Sigmoid colon (tissue), 4 donors: Measurements from ENCODE around the gene ZNF276.

Experiments used
- EP300 ChIP-seq, 4 donors: sonication (generic); formaldehyde crosslinking; IDR thresholded peaks; one replicate each; pipeline ENCODE4 v1.6.1; 2017; ENCODE audit warnings: antibody characterized with exemption in 4 of 4
- POLR2A ChIP-seq, 2 donors: fragments of 450-650 bp; IDR thresholded peaks; one replicate each; pipeline ENCODE4 v1.6.1; 2016; ENCODE audit warnings: antibody characterized with exemption in 2 of 2, mild to moderate bottlenecking in 2 of 2, moderate library complexity in 2 of 2
- POLR2AphosphoS5 ChIP-seq, 4 donors: sonication (generic); formaldehyde crosslinking; IDR thresholded peaks; one replicate each; pipeline ENCODE4 v1.6.1; 2017; ENCODE audit warnings: antibody characterized with exemption in 4 of 4
- TF ChIP-seq, protein P1 (sequence below), 4 experiments: fragments of 450-650 bp in 3 of 4; fragments of 200-600 bp in 1 of 4; IDR thresholded peaks; one replicate each; pipeline ENCODE4 v1.5.1; 2016 to 2019; ENCODE audit warnings: antibody characterized with exemption in 4 of 4, mild to moderate bottlenecking in 3 of 4, moderate library complexity in 2 of 4

DNA sequence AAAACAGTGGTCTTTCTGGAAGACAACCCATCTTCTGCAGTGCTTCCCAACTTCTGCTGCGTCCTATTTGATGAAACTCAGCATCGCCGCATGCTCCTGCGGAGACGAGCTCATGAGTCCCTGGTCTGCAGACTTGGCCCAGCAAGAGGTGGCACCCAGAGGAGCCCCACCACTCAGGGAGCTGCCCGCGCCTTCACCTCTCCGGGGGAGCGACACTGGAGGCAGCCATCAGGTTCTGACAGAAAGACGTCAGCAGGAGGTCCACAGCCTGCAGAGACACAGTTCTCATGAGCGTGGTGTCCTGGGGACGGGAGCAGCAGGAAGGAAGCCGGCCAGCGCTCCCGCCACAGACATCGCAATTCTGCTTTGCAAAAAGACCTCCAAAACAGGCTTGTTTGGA, 49.0 kb downstream of the ZNF276 start:
- TF ChIP-seq, protein P1, sequence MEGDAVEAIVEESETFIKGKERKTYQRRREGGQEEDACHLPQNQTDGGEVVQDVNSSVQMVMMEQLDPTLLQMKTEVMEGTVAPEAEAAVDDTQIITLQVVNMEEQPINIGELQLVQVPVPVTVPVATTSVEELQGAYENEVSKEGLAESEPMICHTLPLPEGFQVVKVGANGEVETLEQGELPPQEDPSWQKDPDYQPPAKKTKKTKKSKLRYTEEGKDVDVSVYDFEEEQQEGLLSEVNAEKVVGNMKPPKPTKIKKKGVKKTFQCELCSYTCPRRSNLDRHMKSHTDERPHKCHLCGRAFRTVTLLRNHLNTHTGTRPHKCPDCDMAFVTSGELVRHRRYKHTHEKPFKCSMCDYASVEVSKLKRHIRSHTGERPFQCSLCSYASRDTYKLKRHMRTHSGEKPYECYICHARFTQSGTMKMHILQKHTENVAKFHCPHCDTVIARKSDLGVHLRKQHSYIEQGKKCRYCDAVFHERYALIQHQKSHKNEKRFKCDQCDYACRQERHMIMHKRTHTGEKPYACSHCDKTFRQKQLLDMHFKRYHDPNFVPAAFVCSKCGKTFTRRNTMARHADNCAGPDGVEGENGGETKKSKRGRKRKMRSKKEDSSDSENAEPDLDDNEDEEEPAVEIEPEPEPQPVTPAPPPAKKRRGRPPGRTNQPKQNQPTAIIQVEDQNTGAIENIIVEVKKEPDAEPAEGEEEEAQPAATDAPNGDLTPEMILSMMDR (IDR thresholded peaks at IDR 0.05) = no peak
- TF ChIP-seq POLR2AphosphoS5 (IDR thresholded peaks at IDR 0.05) (no peak), EP300 (IDR thresholded peaks at IDR 0.05) (no peak), POLR2A (IDR thresholded peaks at IDR 0.05) (no peak)
